ENCODE data around the gene SCNN1B.

- TF ChIP-seq CTCF (IDR thresholded peaks at IDR 0.05) (no peak), POLR2A (IDR thresholded peaks at IDR 0.05) (no peak)
Observed at GRCh38 chr16:23379707-23380106, 77.6 kb downstream of the SCNN1B start.
